ENCODE results near the gene TTC12. TPM values are rescaled to one million over a fixed set of nuclear protein-coding genes. Genes with fewer than 3 reads are reported as not detected.

TTC12 gene
- total and polyA plus RNA-seq, 2 donors (not counting 1 experiment from before 2014, with no cell fraction given) = 9.0 to 47.3 TPM

DNA sequence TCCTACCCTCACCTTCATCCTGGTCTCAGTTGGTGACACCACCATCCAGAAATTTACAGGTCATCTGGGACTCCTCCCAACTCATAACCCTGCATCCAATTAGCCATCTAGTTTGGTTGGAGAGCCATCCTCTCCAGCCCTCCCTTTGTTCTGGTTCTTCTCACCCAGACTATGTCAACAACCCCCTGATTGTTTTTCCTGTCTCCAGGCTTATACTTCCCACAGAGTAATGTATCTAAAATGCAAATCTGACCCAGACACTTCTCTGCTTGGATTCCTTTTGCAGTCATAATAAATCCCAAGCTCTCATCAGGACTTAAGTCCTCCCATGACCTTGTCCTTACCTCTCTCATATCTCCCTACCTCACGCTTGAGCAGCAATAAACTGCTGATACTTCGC lies 3.0 kb downstream of the TTC12 start:
- no peak overlapping the region for H3K4me3 Mint-ChIP-seq
- POLR2A ChIA-PET = no interaction called here
- H3K4me1 Mint-ChIP-seq = peaks cover 24% of the 10 kb centered on the region

DNA sequence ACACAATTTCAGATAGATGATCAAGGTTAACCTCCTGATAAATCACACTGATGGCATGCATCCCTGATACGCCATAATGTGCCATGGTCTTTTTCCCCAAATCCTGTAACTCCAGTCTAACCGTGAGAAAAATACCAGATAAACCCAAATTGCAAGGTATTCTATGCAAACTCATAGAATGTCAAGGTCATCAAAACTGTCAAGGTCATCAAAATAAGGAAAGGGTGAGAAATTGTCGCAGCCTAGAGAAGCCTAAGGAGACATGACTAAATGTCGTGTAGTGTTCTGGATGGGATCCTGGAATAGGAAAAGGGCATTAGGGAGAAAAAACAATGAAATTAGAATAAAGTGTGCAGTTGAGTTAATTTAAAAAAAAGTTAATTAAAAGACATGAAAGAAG lies 4.7 kb downstream of the TTC12 start:
- peaks cover 7 to 10% of the 10 kb centered on the region in 2 donors for H3K4me1 ChIP-seq (ENCODE audit: control insufficient read depth in 2 of 2, insufficient read depth in 2 of 2, low read length in 2 of 2)
- intact Hi-C loops (cut with micrococcal nuclease) = loop anchor here (10.0 kb wide), 3 partner anchors 556 to 1116 kb away; partner anchors contain the start of genes REXO2 and USP28
- H2AFZ ChIP-seq (ENCODE audit: insufficient read depth, low read depth, low read length, poor library complexity, severe bottlenecking) = no peak overlapping the region
- 100% methylated on average over 3 of the region's 4 CpGs for WGBS (ENCODE audit: insufficient coverage)
- H3K27me3 Mint-ChIP-seq = no peaks in the 10 kb centered on the region
- ATAC-seq (ENCODE audit: low read depth) (no peak), DNase-seq (no peak)
- H3K27me3 ChIP-seq (replicated peaks in 1 of 4; ENCODE audit: control extremely low read depth in 1 of 4, control insufficient read depth in 3 of 4, insufficient read depth in 4 of 4, low read length in 3 of 4) = no peaks in the 10 kb centered on the region
- TF ChIP-seq CTCF (IDR thresholded peaks at IDR 0.05) = no peak
- no peak for TF ChIP-seq EZH2 (IDR thresholded peaks at IDR 0.05; ENCODE audit: borderline replicate concordance, insufficient read depth, low read depth, low read length, poor library complexity, severe bottlenecking)
- no peak overlapping the region for H3K27ac ChIP-seq (ENCODE audit: low read length in 2 of 2)
- peaks cover 14% of the 10 kb centered on the region for H3K4me1 Mint-ChIP-seq
- H4K20me1 ChIP-seq (ENCODE audit: control insufficient read depth, insufficient read depth, low read length, poor library complexity, severe bottlenecking) = no peaks in the 10 kb centered on the region
- no peak overlapping the region for H3K9ac ChIP-seq (ENCODE audit: low read length)
- CTCF ChIA-PET = no interaction called here
- H3K79me2 ChIP-seq (ENCODE audit: control insufficient read depth, insufficient read depth, low read length) = no peaks in the 10 kb centered on the region
- POLR2A ChIA-PET = no interaction called here
- no peak overlapping the region for H3K4me3 ChIP-seq (ENCODE audit: control extremely low read depth in 1 of 5, extremely low read depth in 1 of 5, insufficient read depth in 1 of 5, low read depth in 2 of 5, low read length in 4 of 5)
- H3K36me3 ChIP-seq (replicated peaks in 1 of 2; ENCODE audit: control extremely low read depth in 1 of 2, control insufficient read depth in 1 of 2, extremely low read depth in 1 of 2, insufficient read depth in 2 of 2, low read length in 1 of 2) = peaks cover 0 to 40% of the 10 kb centered on the region in 2 experiments
- H3K4me2 ChIP-seq (replicated peaks; ENCODE audit: low read depth, low read length, poor library complexity, severe bottlenecking) = no peak overlapping the region
- no peak overlapping the region for H3K4me3 Mint-ChIP-seq
- no peaks in the 10 kb centered on the region for H3K9me3 Mint-ChIP-seq (ENCODE audit: insufficient read depth)
- H3K27ac Mint-ChIP-seq = no peak overlapping the region
- peaks cover 0 to 3% (median 0%) of the 10 kb centered on the region in 3 donors for H3K9me3 ChIP-seq (ENCODE audit: control extremely low read depth in 1 of 3, control insufficient read depth in 2 of 3, insufficient read depth in 1 of 3, low read length in 2 of 3)

More for the DNA sequence above, 3.0 kb downstream of the TTC12 start:
- peaks cover 0 to 30% of the 10 kb centered on the region in 2 experiments for H3K36me3 ChIP-seq (replicated peaks in 1 of 2; ENCODE audit: control extremely low read depth in 1 of 2, control insufficient read depth in 1 of 2, extremely low read depth in 1 of 2, insufficient read depth in 2 of 2, low read length in 1 of 2)
- H3K27me3 ChIP-seq (replicated peaks in 1 of 4; ENCODE audit: control extremely low read depth in 1 of 4, control insufficient read depth in 3 of 4, insufficient read depth in 4 of 4, low read length in 3 of 4) = no peaks in the 10 kb centered on the region
- 100% methylated on average over 2 of the region's 2 CpGs for WGBS (ENCODE audit: insufficient coverage)
- H2AFZ ChIP-seq (ENCODE audit: insufficient read depth, low read depth, low read length, poor library complexity, severe bottlenecking) = no peak overlapping the region
- no peak for ATAC-seq (ENCODE audit: low read depth)
- DNase-seq = no peak
- no peak overlapping the region for H3K4me3 ChIP-seq (ENCODE audit: control extremely low read depth in 1 of 5, extremely low read depth in 1 of 5, insufficient read depth in 1 of 5, low read depth in 2 of 5, low read length in 4 of 5)
- no peak overlapping the region for H3K27ac ChIP-seq (ENCODE audit: low read length in 2 of 2)
- no peak overlapping the region for H3K4me2 ChIP-seq (replicated peaks; ENCODE audit: low read depth, low read length, poor library complexity, severe bottlenecking)
- peaks cover 3% of the 10 kb centered on the region for H3K79me2 ChIP-seq (ENCODE audit: control insufficient read depth, insufficient read depth, low read length)
- Mint-ChIP-seq H3K9me3 (ENCODE audit: insufficient read depth) (no peaks in the 10 kb centered on the region), H3K27ac (no peak overlapping the region), H3K27me3 (no peaks in the 10 kb centered on the region)
- intact Hi-C loops (cut with micrococcal nuclease) = loop anchor here (10.0 kb wide), 3 partner anchors 557 to 1117 kb away; partner anchors contain the start of genes REXO2 and USP28
- TF ChIP-seq CTCF (IDR thresholded peaks at IDR 0.05) (no peak), EZH2 (IDR thresholded peaks at IDR 0.05; ENCODE audit: borderline replicate concordance, insufficient read depth, low read depth, low read length, poor library complexity, severe bottlenecking) (no peak)
- peaks cover 0 to 3% (median 0%) of the 10 kb centered on the region in 3 donors for H3K9me3 ChIP-seq (ENCODE audit: control extremely low read depth in 1 of 3, control insufficient read depth in 2 of 3, insufficient read depth in 1 of 3, low read length in 2 of 3)
- CTCF ChIA-PET = no interaction called here
- H4K20me1 ChIP-seq (ENCODE audit: control insufficient read depth, insufficient read depth, low read length, poor library complexity, severe bottlenecking) = no peaks in the 10 kb centered on the region
- H3K4me1 ChIP-seq (ENCODE audit: control insufficient read depth in 2 of 2, insufficient read depth in 2 of 2, low read length in 2 of 2) = peaks cover 15 to 20% of the 10 kb centered on the region in 2 donors
- no peak overlapping the region for H3K9ac ChIP-seq (ENCODE audit: low read length)

Measured in B cell (primary cell).